Thoracic aorta (tissue), 2 donors: ENCODE results near the gene CCDC33. TPM values are rescaled to one million over a fixed set of nuclear protein-coding genes. Genes with fewer than 3 reads are reported as not detected.

Experiments used
- ATAC-seq: fragments of 150-250 bp; one replicate; pipeline ENCODE4 v1.8.0; 2017; ENCODE audit warnings: low read depth; ENCODE audit not compliant: insufficient number of reproducible peaks, low FRiP score
- DNase-seq: peaks from one replicate; pipeline ENCODE4 v3.0.0-alpha.2; 2020; ENCODE audit warnings: low spot score
- H3K27ac ChIP-seq, 2 donors: fragments of 200-600 bp; sonication (generic); 1 replicate in 1 of 2; 2 replicates in 1 of 2; pipeline ENCODE4 v1.5.1; 2016; ENCODE audit warnings: mild to moderate bottlenecking in 2 of 2, moderate library complexity in 2 of 2
- H3K27me3 ChIP-seq: fragments of 200-600 bp; sonication (generic); replicated peaks from 2 replicates; pipeline ENCODE4 v1.6.0; 2016; ENCODE audit warnings: mild to moderate bottlenecking; ENCODE audit not compliant: insufficient read depth
- H3K36me3 ChIP-seq: fragments of 200-600 bp; sonication (generic); one replicate; pipeline ENCODE4 v1.5.1; 2016
- H3K4me1 ChIP-seq, 2 donors: fragments of 200-600 bp; sonication (generic); 1 replicate in 1 of 2; 2 replicates in 1 of 2; pipeline versions ENCODE4 v1.5.1 to v1.6.0; 2016; ENCODE audit warnings: low read depth in 2 of 2, mild to moderate bottlenecking in 1 of 2; ENCODE audit not compliant: control insufficient read depth in 1 of 2
- H3K4me3 ChIP-seq: fragments of 200-600 bp; sonication (generic); 2 replicates; pipeline ENCODE4 v1.5.1; 2016; ENCODE audit warnings: mild to moderate bottlenecking
- H3K9me3 ChIP-seq: fragments of 200-600 bp; sonication (generic); 2 replicates; pipeline ENCODE4 v1.5.1; 2016
- total RNA-seq, 2 donors: library from RNA; depleted of rRNA; stranded (reverse); fragments of >200 nt; gene quantifications; one replicate each; pipeline versions ENCODE4 v1.1.0 to v1.2.3, GENCODE V29; 2016
- TF ChIP-seq, protein P1 (sequence below): fragments of 200-600 bp; sonication (generic); IDR thresholded peaks from one replicate; pipeline ENCODE4 v1.5.1; 2019; ENCODE audit warnings: antibody characterized with exemption

Gene CCDC33
- total RNA-seq, 2 donors from 2014 or later, result not detected

DNA sequence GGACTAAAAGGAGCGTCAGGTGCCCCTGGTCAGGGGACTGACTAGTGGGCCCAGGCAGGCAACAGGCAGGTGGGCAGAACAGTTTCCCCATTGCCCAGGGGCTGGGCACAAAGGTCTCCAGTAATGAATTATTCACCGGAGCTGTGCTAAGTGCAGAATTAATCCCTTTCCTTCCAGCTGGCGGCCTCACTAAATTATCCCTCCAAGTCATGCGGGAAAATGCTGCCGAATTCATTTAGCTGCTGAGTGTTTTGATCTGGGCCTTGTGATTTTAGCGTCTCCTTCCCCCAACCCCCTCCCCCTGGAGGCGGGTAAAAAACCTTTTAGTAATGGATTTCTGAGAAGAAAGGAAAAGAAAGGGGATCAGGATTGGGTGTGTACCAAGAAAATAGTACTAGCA lies 47.2 kb downstream of the CCDC33 start:
- Histone ChIP-seq H3K27ac (no peak overlapping the region), H3K4me1 (no peaks in the 10 kb centered on the region), H3K4me3 (no peak overlapping the region), H3K27me3 (no peaks in the 10 kb centered on the region), H3K36me3 (no peaks in the 10 kb centered on the region), H3K9me3 (no peaks in the 10 kb centered on the region)
- DNase-seq (no peak), ATAC-seq (no peak)
- TF ChIP-seq, protein P1, sequence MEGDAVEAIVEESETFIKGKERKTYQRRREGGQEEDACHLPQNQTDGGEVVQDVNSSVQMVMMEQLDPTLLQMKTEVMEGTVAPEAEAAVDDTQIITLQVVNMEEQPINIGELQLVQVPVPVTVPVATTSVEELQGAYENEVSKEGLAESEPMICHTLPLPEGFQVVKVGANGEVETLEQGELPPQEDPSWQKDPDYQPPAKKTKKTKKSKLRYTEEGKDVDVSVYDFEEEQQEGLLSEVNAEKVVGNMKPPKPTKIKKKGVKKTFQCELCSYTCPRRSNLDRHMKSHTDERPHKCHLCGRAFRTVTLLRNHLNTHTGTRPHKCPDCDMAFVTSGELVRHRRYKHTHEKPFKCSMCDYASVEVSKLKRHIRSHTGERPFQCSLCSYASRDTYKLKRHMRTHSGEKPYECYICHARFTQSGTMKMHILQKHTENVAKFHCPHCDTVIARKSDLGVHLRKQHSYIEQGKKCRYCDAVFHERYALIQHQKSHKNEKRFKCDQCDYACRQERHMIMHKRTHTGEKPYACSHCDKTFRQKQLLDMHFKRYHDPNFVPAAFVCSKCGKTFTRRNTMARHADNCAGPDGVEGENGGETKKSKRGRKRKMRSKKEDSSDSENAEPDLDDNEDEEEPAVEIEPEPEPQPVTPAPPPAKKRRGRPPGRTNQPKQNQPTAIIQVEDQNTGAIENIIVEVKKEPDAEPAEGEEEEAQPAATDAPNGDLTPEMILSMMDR, result no peak

DNA sequence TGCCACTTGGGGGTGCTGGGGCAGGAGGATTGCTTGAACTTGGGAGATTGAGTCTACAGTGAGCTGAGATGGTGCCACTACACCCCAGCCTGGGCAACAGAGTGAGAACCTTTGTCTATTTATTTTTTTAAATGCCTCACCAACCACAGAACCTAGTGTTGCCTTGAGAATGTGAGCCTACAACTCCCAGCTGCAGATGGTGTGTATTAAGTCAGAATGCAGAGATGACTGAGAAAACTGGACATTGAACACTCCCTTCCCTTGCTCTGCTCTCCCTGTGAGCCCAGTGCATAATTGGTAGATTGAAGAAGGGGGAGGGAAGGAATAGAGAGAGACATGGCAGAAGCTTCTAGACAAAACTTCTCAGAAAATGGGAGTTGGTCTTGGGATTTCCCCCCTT lies 53.5 kb downstream of the CCDC33 start:
- Histone ChIP-seq H3K9me3 (no peaks in the 10 kb centered on the region), H3K27me3 (no peaks in the 10 kb centered on the region), H3K4me1 (no peaks in the 10 kb centered on the region), H3K27ac (no peak overlapping the region), H3K36me3 (no peaks in the 10 kb centered on the region), H3K4me3 (no peak overlapping the region)
- TF ChIP-seq, protein P1, result no peak
- no peak for DNase-seq
- ATAC-seq, result no peak

DNA sequence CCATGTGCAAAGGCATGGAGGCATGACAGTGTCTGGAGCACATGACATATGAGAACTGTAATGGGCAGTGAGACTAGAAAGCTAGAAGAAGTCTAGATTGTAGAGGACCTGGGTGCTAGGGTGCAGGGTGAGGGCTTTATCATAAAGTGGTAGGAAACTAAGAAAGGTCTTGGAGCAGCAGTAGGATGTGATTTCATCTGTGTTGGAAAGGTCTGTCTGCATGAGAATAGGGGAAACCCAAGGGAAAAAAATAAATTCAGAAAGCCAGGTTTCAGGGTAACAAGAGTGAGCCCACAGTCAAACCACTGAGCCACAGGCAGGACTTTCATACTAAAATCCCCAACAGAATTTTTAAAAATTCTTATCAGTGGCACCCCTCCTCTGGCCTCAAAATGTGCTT lies 54.5 kb downstream of the CCDC33 start:
- Histone ChIP-seq H3K9me3 (no peaks in the 10 kb centered on the region), H3K27ac (no peak overlapping the region), H3K4me3 (no peak overlapping the region), H3K4me1 (no peaks in the 10 kb centered on the region), H3K36me3 (no peaks in the 10 kb centered on the region), H3K27me3 (no peaks in the 10 kb centered on the region)
- TF ChIP-seq, protein P1, result no peak
- DNase-seq (no peak), ATAC-seq (no peak)

DNA sequence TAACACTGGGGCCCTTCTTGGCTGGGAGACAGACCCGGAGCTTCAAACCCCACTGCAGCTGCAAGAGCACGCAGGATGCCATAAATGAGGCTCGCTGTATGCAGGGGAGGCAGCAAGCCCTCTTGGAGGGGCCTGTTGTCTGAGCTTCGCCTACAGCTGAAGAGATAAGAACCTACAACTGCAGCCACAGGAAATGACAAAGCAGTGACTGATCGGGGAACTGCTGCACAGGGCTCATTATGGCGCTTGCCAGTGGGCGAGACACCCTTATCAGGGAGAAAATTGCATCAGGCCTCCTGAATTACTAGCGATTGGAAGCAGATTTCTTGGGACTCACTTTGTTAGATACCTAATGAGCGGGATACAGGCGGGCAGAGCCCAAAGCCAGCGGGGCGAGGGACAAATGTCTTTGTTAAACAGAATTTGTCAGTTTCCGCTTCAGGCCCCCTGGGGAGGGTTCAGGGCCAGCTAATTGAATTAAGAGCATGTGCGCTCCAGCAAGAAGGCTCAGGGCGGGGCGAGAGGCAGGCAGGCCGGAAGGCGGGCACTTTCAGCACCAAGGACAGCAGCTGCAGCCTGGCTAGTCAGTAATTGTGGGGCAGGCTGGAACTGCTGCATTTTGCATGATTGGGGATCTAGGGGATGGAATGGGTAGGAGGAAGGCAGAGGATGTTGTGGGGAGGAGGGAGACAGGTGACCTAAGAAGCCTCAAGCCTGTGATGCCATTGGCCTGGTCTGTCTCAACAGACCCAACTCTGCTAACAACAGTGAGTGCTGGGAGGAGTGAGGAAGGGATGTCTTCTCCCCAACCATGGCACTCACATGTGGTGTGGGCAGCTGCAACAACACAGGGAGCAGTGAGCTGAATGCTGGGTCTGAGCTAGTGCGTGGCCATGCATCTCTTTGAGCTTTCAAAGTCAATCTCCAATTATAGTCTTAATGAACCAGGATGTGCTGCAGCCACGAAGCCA lies 55.3 kb downstream of the CCDC33 start:
- H3K36me3 ChIP-seq, result no peaks in the 10 kb centered on the region
- H3K4me3 ChIP-seq, result no peak overlapping the region
- H3K27ac ChIP-seq, result no peak overlapping the region
- no peaks in the 10 kb centered on the region for H3K27me3 ChIP-seq
- peak; percentile 23 for DNase-seq
- H3K4me1 ChIP-seq, result no peaks in the 10 kb centered on the region
- TF ChIP-seq, protein P1, result no peak
- peak; percentile 29 for ATAC-seq
- no peaks in the 10 kb centered on the region for H3K9me3 ChIP-seq

DNA sequence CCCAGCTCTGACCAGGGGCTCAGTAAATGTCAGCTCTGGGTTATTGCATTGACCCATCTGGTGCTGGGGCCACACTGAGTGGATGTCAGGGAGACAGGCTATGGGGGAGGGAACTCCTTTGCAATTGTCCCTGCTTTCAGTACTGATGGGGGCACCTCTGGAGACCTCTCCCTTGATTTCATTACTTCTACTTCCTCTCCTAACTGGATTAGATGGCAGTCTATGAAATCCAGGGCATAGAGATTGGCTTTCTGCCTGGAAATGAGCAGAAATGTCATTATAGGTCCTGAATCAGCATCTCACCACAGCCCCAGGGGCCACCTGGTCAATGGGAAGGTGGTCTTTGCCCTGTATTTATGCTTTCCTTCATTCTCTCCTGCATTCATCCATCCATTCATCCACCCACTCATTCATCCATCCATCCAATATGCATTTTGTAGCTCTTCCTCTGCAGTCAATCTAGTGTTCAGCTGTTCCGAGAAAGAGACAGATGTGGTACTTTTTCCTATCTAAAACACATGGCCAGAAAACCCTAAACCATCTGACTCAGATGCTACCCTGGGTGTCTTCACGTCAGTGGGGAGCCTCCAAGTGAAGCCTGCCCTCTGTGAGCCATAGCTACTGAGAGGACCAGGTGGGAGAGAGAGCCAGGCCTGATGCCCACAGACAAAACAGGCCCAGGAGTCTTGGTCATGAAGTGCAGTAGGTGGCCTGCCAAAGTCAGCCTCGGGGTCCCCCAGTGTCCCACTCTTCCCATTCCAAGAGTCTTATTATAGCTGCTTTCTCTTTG lies 57.1 kb downstream of the CCDC33 start:
- TF ChIP-seq, protein P1, result no peak
- no peaks in the 10 kb centered on the region for H3K9me3 ChIP-seq
- no peak for DNase-seq
- no peaks in the 10 kb centered on the region for H3K4me1 ChIP-seq
- no peak overlapping the region for H3K27ac ChIP-seq
- H3K27me3 ChIP-seq, result no peaks in the 10 kb centered on the region
- H3K36me3 ChIP-seq, result no peaks in the 10 kb centered on the region
- no peak overlapping the region for H3K4me3 ChIP-seq
- no peak for ATAC-seq
